ENCODE results near the gene VEGFA.

Gene VEGFA

DNA sequence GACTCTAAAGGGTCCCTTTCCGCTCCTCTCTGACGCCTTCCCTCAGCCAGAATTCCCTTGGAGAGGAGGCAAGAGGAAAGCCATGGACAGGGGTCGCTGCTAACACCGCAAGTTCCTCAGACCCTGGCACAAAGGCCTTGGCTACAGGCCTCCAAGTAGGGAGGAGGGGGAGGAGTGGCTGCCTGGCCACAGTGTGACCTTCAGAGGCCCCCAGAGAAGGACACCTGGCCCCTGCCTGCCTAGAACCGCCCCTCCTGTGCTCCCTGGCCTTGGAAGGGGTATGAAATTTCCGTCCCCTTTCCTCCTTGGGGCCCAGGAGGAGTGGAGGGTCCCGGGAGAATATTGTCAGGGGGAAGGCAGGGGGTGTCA, 2.7 kb downstream of the VEGFA start:
- Mint-ChIP-seq H3K27ac (peak overlapping the region; percentile 96), H3K36me3 (peaks cover 3% of the 10 kb centered on the region), H3K4me1 (peaks cover 32% of the 10 kb centered on the region), H3K4me3 (peak overlapping the region; percentile 92), H3K9me3 (no peaks in the 10 kb centered on the region), H3K27me3 (peaks cover 4% of the 10 kb centered on the region)

DNA sequence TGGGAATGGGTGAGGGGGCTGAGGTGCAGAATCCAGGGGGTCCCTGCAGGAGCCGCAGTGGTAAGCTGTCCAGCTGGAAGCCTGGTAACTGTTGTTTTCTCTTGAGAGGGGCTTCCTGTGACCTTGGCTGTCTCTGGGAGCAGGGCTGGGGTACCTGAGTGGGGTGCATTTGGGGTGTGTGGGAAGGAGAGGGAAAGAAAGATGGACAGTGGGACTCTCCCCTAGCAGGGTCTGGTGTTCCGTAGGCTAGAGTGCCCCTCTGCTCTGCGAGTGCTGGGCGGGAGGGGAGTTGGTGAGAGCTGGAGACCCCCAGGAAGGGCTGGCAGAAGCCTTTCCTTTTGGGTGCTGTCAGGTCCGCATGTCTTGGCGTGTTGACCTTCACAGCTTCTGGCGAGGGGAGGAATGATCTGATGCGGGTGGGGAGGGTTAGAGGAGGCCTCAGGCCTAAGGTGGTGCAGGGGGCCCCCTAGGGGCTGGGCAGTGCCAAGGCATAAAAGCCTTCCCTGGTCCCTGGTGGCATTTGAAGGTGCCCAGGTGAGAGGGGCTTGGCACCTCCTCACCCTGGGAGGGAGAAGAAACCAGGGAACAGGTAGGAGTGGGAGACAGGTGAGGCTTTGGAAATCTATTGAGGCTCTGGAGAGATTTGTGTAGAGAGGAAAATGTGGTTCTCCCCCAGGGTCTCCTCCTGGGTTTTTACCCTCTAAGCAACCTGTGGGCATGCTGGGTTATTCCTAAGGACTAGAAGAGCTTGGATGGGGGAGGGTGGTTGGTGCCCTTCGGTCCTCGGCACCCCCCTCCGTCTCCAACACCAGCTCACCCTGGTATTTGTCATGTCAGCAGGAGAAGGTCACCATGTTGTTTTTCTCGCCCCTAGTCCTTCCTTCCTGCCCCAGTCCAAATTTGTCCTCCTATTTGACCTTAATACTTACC, 3.3 kb downstream of the VEGFA start:
- Mint-ChIP-seq H3K4me1 (peaks cover 32% of the 10 kb centered on the region), H3K27me3 (peaks cover 4% of the 10 kb centered on the region), H3K9me3 (no peaks in the 10 kb centered on the region), H3K36me3 (peaks cover 3% of the 10 kb centered on the region), H3K27ac (peak overlapping the region; percentile 51), H3K4me3 (peak overlapping the region; percentile 92)

DNA sequence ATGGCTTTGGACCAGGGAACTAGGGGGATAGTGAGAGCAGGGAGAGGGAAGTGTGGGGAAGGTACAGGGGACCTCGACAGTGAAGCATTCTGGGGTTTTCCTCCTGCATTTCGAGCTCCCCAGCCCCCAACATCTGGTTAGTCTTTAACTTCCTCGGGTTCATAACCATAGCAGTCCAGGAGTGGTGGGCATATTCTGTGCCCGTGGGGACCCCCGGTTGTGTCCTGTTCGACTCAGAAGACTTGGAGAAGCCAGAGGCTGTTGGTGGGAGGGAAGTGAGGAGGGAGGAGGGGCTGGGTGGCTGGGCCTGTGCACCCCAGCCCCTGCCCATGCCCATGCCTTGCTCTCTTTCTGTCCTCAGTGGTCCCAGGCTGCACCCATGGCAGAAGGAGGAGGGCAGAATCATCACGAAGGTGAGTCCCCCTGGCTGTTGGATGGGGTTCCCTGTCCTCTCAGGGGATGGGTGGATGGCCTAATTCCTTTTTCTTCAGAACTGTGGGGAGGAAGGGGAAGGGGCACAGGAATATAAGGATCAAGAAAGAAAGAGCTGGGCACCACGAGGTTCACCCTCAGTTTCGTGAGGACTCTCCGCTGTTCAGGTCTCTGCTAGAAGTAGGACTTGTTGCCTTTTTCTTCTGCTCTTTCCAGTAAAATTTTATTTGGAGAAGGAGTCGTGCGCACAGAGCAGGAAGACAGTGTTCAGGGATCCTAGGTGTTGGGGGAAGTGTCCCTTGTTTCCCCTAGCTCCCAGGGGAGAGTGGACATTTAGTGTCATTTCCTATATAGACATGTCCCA, 4.2 kb downstream of the VEGFA start:
- Mint-ChIP-seq H3K36me3 (peaks cover 8% of the 10 kb centered on the region), H3K4me3 (peak overlapping the region; percentile 92), H3K4me1 (peaks cover 31% of the 10 kb centered on the region), H3K9me3 (no peaks in the 10 kb centered on the region), H3K27me3 (peaks cover 4% of the 10 kb centered on the region), H3K27ac (peak overlapping the region; percentile 51)

DNA sequence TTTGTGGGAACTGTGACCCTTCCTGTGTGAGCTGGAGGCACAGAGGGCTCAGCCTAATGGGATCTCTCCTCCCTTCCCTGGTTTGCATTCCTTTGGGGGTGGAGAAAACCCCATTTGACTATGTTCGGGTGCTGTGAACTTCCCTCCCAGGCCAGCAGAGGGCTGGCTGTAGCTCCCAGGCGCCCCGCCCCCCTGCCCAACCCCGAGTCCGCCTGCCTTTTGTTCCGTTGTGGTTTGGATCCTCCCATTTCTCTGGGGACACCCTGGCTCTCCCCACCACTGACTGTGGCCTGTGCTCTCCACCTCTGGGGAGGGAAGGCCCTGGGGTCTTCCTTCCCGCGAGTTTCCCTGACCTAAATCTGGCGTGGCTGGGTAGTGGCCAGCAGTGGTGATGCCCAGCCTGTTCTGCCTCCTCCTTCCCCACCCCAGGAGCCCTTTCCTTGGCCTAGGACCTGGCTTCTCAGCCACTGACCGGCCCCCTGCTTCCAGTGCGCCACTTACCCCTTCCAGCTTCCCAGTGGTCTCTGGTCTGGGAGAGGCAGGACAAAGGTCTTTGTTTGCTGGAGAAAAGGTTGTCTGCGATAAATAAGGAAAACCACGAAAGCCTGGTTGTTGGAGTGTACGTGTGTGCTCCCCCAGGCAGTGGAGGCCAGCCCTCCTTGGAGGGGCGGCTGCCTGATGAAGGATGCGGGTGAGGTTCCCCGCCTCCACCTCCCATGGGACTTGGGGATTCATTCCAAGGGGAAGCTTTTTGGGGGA, 4.9 kb downstream of the VEGFA start:
- peaks cover 8% of the 10 kb centered on the region for H3K36me3 Mint-ChIP-seq
- no peak overlapping the region for H3K4me3 Mint-ChIP-seq
- H3K27me3 Mint-ChIP-seq: peaks cover 4% of the 10 kb centered on the region
- H3K4me1 Mint-ChIP-seq: peaks cover 26% of the 10 kb centered on the region
- peak overlapping the region; percentile 35 for H3K27ac Mint-ChIP-seq
- H3K9me3 Mint-ChIP-seq: no peaks in the 10 kb centered on the region

DNA sequence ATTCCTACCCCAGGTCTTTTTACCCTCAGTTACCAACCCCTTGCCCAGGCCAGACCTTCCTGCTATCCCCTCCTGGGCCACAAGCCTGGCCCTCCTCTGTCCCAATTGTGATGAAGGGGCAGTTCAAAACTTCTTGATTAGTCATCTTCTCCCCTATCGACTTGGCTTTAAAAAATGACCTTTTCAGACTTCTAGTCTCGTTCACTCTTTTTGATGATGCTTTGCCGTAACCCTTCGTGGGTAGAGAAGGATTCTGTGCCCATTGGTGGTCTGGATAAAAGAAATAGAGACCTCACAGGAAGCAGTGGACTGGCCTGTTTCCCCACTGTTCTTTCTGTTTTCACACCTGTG, 5.5 kb downstream of the VEGFA start:
- peak overlapping the region; percentile 64 for H3K4me3 Mint-ChIP-seq
- no peak overlapping the region for H3K27ac Mint-ChIP-seq
- H3K4me1 Mint-ChIP-seq: peaks cover 26% of the 10 kb centered on the region
- H3K9me3 Mint-ChIP-seq: no peaks in the 10 kb centered on the region
- peaks cover 8% of the 10 kb centered on the region for H3K36me3 Mint-ChIP-seq
- H3K27me3 Mint-ChIP-seq: peaks cover 3% of the 10 kb centered on the region

DNA sequence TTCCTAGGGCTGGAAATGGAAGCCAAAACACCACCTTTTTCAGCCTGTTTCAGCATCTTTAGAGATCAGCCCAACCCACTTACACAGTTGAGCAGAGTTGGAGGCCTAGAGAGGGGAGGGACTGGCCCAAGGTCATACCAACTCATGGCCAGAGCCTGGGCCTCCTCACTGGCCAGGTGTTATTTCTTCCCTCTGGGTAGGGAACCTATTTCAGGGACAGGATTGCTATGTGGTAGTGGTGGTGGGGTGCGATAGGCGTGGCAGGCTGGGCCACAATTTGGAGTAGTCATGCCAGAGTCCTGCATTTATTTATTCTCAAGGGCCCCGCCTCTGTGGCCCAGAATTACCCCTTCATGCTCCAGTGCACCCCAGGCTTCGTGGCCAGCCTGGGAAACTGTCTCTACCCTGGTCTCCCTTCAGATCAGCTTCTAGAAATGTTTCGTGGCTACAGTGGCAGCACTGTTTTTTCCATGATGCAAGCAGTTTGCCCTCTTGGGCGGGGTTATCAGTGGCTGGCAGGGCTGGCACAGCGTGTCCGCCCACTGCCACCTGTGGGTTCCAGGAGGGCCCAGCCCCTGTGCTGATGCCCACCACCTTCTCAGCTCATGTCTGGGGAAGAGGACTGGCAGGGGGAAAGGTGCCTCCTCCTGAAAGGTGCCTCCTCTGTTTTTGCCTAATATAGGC, 6.2 kb downstream of the VEGFA start:
- Mint-ChIP-seq H3K27me3 (peaks cover 3% of the 10 kb centered on the region), H3K27ac (no peak overlapping the region), H3K4me1 (peaks cover 26% of the 10 kb centered on the region), H3K9me3 (no peaks in the 10 kb centered on the region), H3K36me3 (peaks cover 8% of the 10 kb centered on the region), H3K4me3 (no peak overlapping the region)

DNA sequence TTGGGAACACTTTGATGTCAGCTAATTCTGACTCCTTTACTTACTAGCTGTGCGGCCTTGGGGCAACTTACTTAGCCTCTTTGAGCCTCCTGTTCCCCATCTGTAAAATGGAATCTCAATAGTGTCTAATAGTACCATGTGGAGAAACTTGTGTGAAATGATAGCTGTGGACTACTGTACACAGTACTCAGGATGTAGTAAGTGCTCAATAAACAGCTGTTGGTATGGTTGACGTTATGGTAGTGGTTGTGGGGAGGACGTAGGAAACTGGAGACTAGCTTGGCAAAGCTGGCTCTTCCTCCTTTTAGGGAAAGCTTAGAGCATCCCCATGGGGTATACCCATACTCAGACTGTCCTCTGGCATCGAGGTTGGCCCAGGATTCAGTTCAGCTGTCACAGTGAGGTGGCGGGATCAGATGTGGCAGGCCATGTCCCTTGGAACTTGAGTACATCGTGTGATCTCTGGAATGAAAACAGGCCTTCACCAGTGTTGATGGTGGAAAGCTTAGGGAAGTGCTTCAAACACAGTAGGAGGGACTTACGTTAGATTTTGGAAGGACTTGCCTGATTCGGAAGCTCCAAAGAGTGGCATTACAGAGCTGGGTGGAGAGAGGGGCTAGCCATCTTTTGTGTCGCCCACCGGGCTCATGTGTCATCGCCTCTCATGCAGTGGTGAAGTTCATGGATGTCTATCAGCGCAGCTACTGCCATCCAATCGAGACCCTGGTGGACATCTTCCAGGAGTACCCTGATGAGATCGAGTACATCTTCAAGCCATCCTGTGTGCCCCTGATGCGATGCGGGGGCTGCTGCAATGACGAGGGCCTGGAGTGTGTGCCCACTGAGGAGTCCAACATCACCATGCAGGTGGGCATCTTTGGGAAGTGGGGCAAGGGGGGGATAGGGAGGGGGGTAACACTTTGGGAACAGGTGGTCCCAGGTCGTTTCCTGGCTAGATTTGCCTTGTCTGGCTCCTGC, 7.1 kb downstream of the VEGFA start:
- H3K36me3 Mint-ChIP-seq: peaks cover 11% of the 10 kb centered on the region
- no peak overlapping the region for H3K4me3 Mint-ChIP-seq
- H3K9me3 Mint-ChIP-seq: no peaks in the 10 kb centered on the region
- H3K27me3 Mint-ChIP-seq: peaks cover 3% of the 10 kb centered on the region
- no peak overlapping the region for H3K27ac Mint-ChIP-seq
- peaks cover 25% of the 10 kb centered on the region for H3K4me1 Mint-ChIP-seq

DNA sequence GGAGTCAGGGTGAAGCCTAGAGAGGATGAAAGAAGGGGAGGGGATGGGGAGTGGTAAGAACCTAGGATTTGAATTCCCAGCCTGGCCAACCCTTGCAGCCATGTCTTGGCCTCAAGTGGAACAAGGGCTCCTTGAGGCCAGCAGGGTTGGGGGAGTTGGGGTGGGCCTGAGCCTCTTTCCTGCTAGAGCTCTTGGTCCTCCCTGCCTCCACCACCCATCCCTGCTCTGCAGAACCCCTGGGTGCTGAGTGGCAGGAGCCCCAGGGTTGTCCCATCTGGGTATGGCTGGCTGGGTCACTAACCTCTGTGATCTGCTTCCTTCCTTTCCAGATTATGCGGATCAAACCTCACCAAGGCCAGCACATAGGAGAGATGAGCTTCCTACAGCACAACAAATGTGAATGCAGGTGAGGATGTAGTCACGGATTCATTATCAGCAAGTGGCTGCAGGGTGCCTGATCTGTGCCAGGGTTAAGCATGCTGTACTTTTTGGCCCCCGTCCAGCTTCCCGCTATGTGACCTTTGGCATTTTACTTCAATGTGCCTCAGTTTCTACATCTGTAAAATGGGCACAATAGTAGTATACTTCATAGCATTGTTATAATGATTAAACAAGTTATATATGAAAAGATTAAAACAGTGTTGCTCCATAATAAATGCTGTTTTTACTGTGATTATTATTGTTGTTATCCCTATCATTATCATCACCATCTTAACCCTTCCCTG, 8.3 kb downstream of the VEGFA start:
- peaks cover 20% of the 10 kb centered on the region for H3K4me1 Mint-ChIP-seq
- H3K36me3 Mint-ChIP-seq: peaks cover 12% of the 10 kb centered on the region
- H3K27ac Mint-ChIP-seq: no peak overlapping the region
- no peaks in the 10 kb centered on the region for H3K9me3 Mint-ChIP-seq
- H3K27me3 Mint-ChIP-seq: peaks cover 2% of the 10 kb centered on the region
- no peak overlapping the region for H3K4me3 Mint-ChIP-seq

DNA sequence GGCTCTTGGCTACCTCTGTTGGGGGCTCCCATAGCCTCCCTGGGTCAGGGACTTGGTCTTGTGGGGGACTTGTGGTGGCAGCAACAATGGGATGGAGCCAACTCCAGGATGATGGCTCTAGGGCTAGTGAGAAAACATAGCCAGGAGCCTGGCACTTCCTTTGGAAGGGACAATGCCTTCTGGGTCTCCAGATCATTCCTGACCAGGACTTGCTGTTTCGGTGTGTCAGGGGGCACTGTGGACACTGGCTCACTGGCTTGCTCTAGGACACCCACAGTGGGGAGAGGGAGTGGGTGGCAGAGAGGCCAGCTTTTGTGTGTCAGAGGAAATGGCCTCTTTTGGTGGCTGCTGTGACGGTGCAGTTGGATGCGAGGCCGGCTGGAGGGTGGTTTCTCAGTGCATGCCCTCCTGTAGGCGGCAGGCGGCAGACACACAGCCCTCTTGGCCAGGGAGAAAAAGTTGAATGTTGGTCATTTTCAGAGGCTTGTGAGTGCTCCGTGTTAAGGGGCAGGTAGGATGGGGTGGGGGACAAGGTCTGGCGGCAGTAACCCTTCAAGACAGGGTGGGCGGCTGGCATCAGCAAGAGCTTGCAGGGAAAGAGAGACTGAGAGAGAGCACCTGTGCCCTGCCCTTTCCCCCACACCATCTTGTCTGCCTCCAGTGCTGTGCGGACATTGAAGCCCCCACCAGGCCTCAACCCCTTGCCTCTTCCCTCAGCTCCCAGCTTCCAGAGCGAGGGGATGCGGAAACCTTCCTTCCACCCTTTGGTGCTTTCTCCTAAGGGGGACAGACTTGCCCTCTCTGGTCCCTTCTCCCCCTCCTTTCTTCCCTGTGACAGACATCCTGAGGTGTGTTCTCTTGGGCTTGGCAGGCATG, 9.2 kb downstream of the VEGFA start:
- no peaks in the 10 kb centered on the region for H3K9me3 Mint-ChIP-seq
- H3K4me3 Mint-ChIP-seq: no peak overlapping the region
- no peak overlapping the region for H3K27ac Mint-ChIP-seq
- H3K36me3 Mint-ChIP-seq: peaks cover 12% of the 10 kb centered on the region
- H3K27me3 Mint-ChIP-seq: no peaks in the 10 kb centered on the region
- peaks cover 17% of the 10 kb centered on the region for H3K4me1 Mint-ChIP-seq

DNA sequence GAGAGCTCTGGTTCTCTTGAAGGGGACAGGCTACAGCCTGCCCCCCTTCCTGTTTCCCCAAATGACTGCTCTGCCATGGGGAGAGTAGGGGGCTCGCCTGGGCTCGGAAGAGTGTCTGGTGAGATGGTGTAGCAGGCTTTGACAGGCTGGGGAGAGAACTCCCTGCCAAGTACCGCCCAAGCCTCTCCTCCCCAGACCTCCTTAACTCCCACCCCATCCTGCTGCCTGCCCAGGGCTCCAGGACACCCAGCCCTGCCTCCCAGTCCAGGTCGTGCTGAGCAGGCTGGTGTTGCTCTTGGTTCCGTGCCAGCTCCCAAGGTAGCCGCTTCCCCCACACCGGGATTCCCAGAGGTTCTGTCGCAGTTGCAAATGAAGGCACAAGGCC, 9.8 kb downstream of the VEGFA start:
- no peaks in the 10 kb centered on the region for H3K27me3 Mint-ChIP-seq
- H3K36me3 Mint-ChIP-seq: peaks cover 14% of the 10 kb centered on the region
- peaks cover 11% of the 10 kb centered on the region for H3K4me1 Mint-ChIP-seq
- H3K27ac Mint-ChIP-seq: no peak overlapping the region
- no peaks in the 10 kb centered on the region for H3K9me3 Mint-ChIP-seq
- no peak overlapping the region for H3K4me3 Mint-ChIP-seq

DNA sequence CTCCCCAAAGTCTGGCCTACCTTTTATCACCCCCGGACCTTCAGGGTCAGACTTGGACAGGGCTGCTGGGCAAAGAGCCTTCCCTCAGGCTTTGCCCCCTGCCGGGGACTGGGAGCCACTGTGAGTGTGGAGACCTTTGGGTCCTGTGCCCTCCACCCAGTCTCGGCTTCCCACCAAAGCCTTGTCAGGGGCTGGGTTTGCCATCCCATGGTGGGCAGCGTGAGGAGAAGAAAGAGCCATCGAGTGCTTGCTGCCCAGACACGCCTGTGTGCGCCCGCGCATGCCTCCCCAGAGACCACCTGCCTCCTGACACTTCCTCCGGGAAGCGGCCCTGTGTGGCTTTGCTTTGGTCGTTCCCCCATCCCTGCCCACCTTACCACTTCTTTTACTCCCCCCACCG, 10.3 kb downstream of the VEGFA start:
- Mint-ChIP-seq H3K4me3 (no peak overlapping the region), H3K27ac (no peak overlapping the region), H3K36me3 (peaks cover 14% of the 10 kb centered on the region), H3K27me3 (no peaks in the 10 kb centered on the region), H3K9me3 (no peaks in the 10 kb centered on the region), H3K4me1 (peaks cover 6% of the 10 kb centered on the region)

DNA sequence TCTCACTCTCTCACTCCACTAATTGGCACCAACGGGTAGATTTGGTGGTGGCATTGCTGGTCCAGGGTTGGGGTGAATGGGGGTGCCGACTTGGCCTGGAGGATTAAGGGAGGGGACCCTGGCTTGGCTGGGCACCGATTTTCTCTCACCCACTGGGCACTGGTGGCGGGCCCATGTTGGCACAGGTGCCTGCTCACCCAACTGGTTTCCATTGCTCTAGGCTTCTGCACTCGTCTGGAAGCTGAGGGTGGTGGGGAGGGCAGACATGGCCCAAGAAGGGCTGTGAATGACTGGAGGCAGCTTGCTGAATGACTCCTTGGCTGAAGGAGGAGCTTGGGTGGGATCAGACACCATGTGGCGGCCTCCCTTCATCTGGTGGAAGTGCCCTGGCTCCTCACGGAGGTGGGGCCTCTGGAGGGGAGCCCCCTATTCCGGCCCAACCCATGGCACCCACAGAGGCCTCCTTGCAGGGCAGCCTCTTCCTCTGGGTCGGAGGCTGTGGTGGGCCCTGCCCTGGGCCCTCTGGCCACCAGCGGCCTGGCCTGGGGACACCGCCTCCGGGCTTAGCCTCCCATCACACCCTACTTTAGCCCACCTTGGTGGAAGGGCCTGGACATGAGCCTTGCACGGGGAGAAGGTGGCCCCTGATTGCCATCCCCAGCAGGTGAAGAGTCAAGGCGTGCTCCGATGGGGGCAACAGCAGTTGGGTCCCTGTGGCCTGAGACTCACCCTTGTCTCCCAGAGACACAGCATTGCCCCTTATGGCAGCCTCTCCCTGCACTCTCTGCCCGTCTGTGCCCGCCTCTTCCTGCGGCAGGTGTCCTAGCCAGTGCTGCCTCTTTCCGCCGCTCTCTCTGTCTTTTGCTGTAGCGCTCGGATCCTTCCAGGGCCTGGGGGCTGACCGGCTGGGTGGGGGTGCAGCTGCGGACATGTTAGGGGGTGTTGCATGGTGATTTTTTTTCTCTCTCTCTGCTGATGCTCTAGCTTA, 11.2 kb downstream of the VEGFA start:
- H3K9me3 Mint-ChIP-seq: no peaks in the 10 kb centered on the region
- no peak overlapping the region for H3K27ac Mint-ChIP-seq
- no peak overlapping the region for H3K4me3 Mint-ChIP-seq
- H3K36me3 Mint-ChIP-seq: peaks cover 16% of the 10 kb centered on the region
- H3K27me3 Mint-ChIP-seq: no peaks in the 10 kb centered on the region
- no peaks in the 10 kb centered on the region for H3K4me1 Mint-ChIP-seq

Data from activated naive CD4-positive, alpha-beta T cell treated with anti-CD3 and anti-CD28 coated beads, Interleukin-2, amount 50 U/mL, for 24 hours (primary cell).